CD4-positive, alpha-beta T cell treated with Interleukin-17A for 4 hours (primary cell): ENCODE results near the gene PCLO.
"Not testable (repeated sequence)": the region's sequence is repeated elsewhere in the genome, so short reads cannot be mapped to it uniquely, and the experiment has no call there.

Experiments used
- DNase-seq: peaks from one replicate; pipeline ENCODE4 v3.0.0-alpha.2; 2020; ENCODE audit warnings: mixed read lengths

Gene PCLO

DNA sequence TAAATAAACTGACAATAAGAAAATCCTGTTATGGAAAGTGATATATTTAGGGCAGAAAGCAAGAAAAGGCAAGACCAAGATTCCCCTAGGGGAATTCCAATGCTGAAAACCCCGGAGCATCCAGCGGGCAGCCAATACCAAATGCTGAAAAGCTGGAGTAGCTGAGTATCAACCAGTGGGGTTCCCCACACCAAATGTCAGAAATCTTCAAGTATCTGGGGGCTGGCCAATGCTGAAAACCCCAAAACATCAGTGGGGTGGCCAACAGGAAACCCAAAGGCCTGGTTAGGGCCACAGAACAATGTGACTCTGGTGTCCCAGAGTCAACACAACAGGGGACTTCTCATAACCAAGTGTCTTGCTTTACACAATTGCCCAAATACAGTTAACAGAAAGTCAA lies 447.3 kb downstream of the PCLO start:
- DNase-seq, result no peak

DNA sequence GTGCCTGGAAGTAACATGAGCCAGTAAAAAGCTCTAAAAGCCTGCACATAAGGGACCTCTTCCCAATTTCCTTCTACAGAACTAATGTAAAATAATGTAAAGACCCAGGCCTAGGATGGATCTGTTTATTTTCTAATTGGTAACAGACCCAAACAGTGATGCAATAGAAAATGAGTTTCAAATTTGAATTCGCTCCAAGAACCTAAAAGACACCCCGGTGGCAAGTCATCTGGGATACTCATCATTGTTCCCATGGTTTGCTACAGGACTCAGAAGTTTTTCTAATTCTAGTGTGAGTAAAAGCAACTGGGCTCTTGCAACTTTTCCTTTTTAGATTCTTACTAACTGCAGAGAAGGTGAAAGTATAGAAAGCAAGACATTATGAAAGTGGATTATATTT lies 447.8 kb downstream of the PCLO start:
- no peak for DNase-seq

DNA sequence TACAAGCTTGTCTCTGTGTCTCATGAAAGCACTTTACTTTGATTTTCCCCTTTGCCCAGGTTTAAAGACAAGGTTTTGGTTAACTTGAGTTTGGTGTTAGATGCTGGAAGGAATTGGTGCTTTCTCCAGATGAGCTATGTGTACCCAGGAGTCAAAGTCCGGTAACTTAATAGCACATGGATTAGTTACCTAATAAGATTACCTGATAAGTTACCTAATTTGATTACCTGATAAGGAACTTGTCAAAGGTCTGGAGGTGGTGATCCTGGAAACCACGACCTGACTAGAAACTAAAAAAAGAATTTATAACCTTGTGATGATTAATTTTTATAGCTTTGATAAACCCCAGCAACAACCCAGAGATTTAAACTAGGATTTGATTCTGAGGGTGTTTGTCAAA lies 449.2 kb downstream of the PCLO start:
- no peak for DNase-seq

DNA sequence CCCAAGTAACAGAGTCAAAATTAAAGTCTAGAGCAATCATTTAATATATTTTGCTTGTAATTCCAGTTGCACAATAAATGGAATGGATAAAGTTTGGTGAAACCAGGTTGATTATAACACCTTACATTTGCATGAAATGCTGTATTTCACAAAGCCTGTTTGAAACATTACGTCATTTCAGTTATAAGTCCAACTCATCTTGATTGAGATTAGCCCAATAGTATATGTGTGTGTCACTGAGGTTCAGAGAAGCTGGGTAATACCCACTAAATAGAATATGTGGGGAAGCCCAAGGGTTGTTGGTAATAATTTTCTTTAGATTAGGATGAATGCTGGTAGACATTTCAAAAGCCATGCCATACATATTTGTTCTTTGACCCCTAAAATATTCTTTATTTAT lies 456.3 kb downstream of the PCLO start:
- not testable (repeated sequence) for DNase-seq

DNA sequence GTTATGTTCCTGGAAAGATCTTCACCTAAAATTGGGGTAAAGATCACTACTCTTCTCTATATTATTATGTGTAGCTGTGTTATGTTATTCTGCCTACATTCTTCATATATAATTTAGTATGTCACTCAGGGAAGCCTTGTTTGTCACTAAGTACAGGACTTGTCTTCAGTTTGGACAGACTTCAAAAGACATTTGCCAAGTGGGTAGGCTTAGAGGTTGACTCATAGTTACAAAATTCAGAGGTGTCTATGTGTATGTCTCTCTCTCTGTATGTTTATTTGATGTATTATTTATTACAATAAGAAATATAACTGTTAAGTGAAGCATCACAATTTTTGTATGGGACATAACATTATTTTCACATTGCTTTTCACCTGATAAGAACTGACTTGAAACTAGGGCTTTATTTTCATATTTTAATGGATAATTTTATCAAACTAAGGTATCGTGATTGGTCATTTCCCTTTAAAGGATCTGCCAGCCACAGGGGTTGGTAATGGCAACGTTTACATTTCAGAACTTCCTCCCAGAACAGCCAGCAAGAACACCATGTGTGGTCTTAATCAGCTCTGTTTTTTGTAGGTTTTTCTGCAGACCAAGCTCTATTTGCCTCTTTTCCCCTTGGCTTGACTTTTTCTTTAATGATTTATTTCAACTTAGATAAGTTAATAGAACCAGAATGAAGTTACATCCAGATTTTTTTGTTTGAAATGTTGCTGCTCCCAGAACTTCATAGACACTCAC lies 457.0 kb downstream of the PCLO start:
- no peak for DNase-seq

DNA sequence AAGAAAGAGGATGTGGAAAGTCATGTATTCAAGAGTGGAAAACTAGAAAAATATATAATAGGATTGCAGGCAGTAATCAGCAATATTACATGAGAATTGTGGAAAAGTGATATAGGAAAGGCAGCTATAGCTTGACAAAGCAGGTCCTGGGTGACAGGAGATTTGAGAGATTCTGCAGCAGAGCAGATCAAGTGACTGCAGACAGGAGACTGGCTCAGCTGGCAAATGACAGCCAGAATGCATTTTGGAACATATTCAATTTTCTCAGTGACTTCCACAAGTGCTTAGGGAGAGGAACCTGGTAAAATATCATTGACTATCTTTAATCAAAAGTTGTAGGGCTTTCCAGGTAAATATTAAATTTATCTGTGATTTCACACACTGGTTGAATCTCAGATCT lies 458.6 kb downstream of the PCLO start:
- no peak for DNase-seq
